ENCODE measurements around the gene DDR2. TPM values are rescaled to one million over a fixed set of nuclear protein-coding genes. Genes with fewer than 3 reads are reported as not detected.

DDR2 gene
- total RNA-seq, 3 donors from 2014 or later = 0.29 to 0.84 (median 0.38) TPM

GRCh38 chr1:162617513-162617912, 14.8 kb upstream of the DDR2 start:
- no peaks in the 10 kb centered on the region for H3K4me1 Mint-ChIP-seq (ENCODE audit: low read depth)
- no peak for DNase-seq
- H3K9me3 Mint-ChIP-seq = peaks cover 16% of the 10 kb centered on the region
- ATAC-seq = no peak
- peaks cover 6% of the 10 kb centered on the region for H3K36me3 Mint-ChIP-seq (ENCODE audit: insufficient read depth)
- H3K4me3 Mint-ChIP-seq = no peak overlapping the region
- no peaks in the 10 kb centered on the region for H3K27me3 Mint-ChIP-seq (ENCODE audit: low read depth)

GRCh38 chr1:162619076-162619475, 13.2 kb upstream of the DDR2 start:
- ATAC-seq = no peak
- Mint-ChIP-seq H3K4me3 (no peak overlapping the region), H3K36me3 (ENCODE audit: insufficient read depth) (peaks cover 6% of the 10 kb centered on the region), H3K4me1 (ENCODE audit: low read depth) (no peaks in the 10 kb centered on the region), H3K9me3 (peaks cover 16% of the 10 kb centered on the region), H3K27me3 (ENCODE audit: low read depth) (peaks cover 2% of the 10 kb centered on the region)
- DNase-seq = no peak

GRCh38 chr1:162621256-162621655, 11.0 kb upstream of the DDR2 start:
- ATAC-seq (no peak), DNase-seq (no peak)
- Mint-ChIP-seq H3K27me3 (ENCODE audit: low read depth) (peaks cover 2% of the 10 kb centered on the region), H3K36me3 (ENCODE audit: insufficient read depth) (peaks cover 6% of the 10 kb centered on the region), H3K4me1 (ENCODE audit: low read depth) (peaks cover 1% of the 10 kb centered on the region), H3K9me3 (peaks cover 16% of the 10 kb centered on the region), H3K4me3 (no peak overlapping the region)

GRCh38 chr1:162625679-162626078, 6.6 kb upstream of the DDR2 start:
- DNase-seq = no peak
- ATAC-seq = no peak
- no peaks in the 10 kb centered on the region for H3K36me3 Mint-ChIP-seq (ENCODE audit: insufficient read depth)
- H3K27me3 Mint-ChIP-seq (ENCODE audit: low read depth) = peaks cover 2% of the 10 kb centered on the region
- no peak overlapping the region for H3K4me3 Mint-ChIP-seq
- no peaks in the 10 kb centered on the region for H3K9me3 Mint-ChIP-seq
- H3K4me1 Mint-ChIP-seq (ENCODE audit: low read depth) = peaks cover 1% of the 10 kb centered on the region

DNA sequence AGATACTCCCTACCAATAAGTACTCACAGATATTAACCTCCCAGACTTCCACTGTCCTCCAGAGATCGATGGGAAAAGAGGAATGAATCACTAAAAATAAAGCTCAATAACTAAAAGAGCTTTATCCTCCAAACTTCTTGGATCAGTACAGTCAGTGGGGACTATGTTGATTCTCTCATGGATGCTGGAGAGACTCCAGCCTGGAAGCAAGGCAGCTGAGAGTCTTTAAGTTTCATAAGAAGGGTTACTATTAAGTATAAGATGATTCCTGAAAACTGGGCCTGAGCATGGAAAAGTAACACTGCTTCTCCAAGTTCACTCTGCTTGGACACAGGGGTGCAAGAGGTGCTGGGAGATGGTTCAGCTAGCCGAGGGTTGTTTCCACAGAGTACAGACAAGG, 6.2 kb upstream of the DDR2 start:
- Mint-ChIP-seq H3K36me3 (ENCODE audit: insufficient read depth) (no peaks in the 10 kb centered on the region), H3K9me3 (no peaks in the 10 kb centered on the region), H3K4me1 (ENCODE audit: low read depth) (peaks cover 1% of the 10 kb centered on the region), H3K4me3 (no peak overlapping the region), H3K27me3 (ENCODE audit: low read depth) (peaks cover 2% of the 10 kb centered on the region)
- no peak for ATAC-seq
- DNase-seq = no peak

- no peak for DNase-seq
- Mint-ChIP-seq H3K36me3 (ENCODE audit: insufficient read depth) (no peaks in the 10 kb centered on the region), H3K4me1 (ENCODE audit: low read depth) (peaks cover 1% of the 10 kb centered on the region), H3K4me3 (no peak overlapping the region), H3K27me3 (ENCODE audit: low read depth) (peaks cover 2% of the 10 kb centered on the region), H3K9me3 (no peaks in the 10 kb centered on the region)
- ATAC-seq = no peak
Observed at GRCh38 chr1:162626761-162627160, 5.5 kb upstream of the DDR2 start.

DNA sequence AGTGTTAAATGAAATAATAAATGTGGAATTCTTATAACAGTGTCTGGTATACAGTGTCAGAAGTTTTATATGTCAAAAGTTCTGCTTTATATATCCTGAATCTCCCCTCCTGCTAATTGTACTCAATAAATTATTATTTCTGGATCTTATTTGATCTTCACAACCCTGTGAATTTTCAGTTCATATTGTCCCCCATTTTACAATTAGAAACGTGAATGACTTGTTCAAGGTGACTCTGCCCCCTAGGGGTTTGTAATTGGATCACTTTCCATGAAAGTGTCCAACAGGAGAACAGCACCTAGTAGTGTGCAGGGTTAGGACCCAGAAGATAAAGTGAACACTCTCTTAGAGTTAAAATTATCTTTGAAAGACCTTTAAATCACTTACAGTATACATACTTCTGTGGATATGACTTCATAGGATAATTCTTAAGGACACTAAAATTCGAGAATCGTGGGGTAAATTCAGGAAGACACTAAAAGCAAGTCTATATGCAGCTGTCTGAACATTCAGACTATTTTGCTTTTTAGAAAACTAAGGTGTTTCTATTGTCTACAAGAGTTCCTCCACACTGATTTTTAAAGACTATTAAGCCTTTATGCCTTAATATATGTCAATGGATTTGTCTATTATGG, 4.5 kb upstream of the DDR2 start:
- H3K36me3 Mint-ChIP-seq (ENCODE audit: insufficient read depth) = no peaks in the 10 kb centered on the region
- ATAC-seq (no peak), DNase-seq (no peak)
- peaks cover 1% of the 10 kb centered on the region for H3K4me1 Mint-ChIP-seq (ENCODE audit: low read depth)
- H3K27me3 Mint-ChIP-seq (ENCODE audit: low read depth) = peaks cover 2% of the 10 kb centered on the region
- H3K4me3 Mint-ChIP-seq = no peak overlapping the region
- no peaks in the 10 kb centered on the region for H3K9me3 Mint-ChIP-seq

DNA sequence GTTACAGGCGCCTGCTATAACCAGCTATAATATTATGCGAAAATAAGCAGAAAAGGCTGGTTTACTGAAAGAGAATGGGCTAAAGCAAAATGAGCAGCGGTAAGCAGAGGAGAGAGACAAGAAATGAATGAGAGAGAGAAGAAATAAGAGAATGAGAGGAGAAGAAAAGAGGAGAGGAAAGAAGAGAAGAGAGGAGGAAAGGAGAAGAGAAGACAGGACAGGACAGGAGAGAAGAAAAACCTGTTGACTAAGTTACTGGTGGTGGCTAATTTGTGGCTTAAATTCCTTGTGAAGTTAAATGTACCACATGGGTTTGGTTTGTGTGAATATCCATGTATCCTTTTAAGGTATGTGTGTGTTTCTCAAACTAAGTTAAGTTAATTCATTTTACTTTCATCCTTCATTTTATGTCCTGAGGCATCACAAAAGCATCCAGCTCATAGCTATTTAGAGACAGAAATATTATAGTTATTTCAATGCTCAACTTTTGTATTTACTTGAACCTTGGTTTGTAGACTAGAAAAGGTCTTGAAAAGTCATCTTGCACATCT, 3.1 kb upstream of the DDR2 start:
- H3K36me3 Mint-ChIP-seq (ENCODE audit: insufficient read depth) = no peaks in the 10 kb centered on the region
- no peak for ATAC-seq
- no peaks in the 10 kb centered on the region for H3K27me3 Mint-ChIP-seq (ENCODE audit: low read depth)
- DNase-seq = no peak
- H3K4me3 Mint-ChIP-seq = no peak overlapping the region
- peaks cover 1% of the 10 kb centered on the region for H3K4me1 Mint-ChIP-seq (ENCODE audit: low read depth)
- no peaks in the 10 kb centered on the region for H3K9me3 Mint-ChIP-seq

DNA sequence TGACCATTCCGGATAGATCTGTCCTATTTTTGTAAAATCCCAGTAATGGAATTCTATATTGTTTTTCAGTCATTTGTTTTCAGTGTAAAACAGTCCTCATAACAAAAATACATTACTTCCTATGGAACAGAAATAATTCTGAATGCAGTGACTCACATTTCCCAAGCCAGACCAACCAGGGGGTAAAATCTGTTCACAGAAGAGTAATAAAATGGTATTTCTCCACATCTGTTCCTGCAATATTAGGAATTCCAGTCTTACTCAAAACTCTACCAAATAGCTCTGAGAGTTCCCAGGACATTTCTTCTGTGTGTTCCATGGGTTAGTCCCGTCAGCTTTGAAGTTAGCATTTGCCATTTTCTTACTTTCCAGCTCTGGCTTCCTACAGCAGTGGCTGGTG, 2.6 kb upstream of the DDR2 start:
- H3K36me3 Mint-ChIP-seq (ENCODE audit: insufficient read depth) = no peaks in the 10 kb centered on the region
- H3K4me3 Mint-ChIP-seq = no peak overlapping the region
- no peak for ATAC-seq
- H3K27me3 Mint-ChIP-seq (ENCODE audit: low read depth) = no peaks in the 10 kb centered on the region
- peaks cover 1% of the 10 kb centered on the region for H3K4me1 Mint-ChIP-seq (ENCODE audit: low read depth)
- no peak for DNase-seq
- no peaks in the 10 kb centered on the region for H3K9me3 Mint-ChIP-seq

GRCh38 chr1:162631546-162632191, 595 bp upstream of the DDR2 start:
- Mint-ChIP-seq H3K9me3 (no peaks in the 10 kb centered on the region), H3K36me3 (ENCODE audit: insufficient read depth) (no peaks in the 10 kb centered on the region), H3K4me1 (ENCODE audit: low read depth) (no peaks in the 10 kb centered on the region), H3K4me3 (no peak overlapping the region), H3K27me3 (ENCODE audit: low read depth) (no peaks in the 10 kb centered on the region)
- DNase-seq (no peak), ATAC-seq (no peak)

DNA sequence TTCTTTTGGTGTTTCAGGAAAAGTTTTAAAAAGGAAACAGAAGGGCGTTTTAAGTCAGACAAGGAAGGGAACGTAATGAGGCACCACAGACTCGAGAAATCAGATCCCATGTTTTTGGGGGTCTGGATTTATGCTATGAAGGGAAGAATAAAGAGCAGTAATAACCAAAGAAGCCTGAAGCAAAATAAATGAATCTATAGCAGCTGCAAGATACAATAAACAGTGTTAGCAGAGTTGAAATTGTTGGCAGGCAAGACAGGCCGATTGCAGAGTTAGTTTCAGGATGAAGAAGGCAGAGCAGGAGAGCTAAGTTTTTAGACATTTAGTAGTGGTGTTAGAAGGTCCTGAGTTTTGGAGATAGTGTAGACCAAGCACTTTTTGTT, 425 bp downstream of the DDR2 start:
- H3K9me3 Mint-ChIP-seq = no peaks in the 10 kb centered on the region
- no peaks in the 10 kb centered on the region for H3K36me3 Mint-ChIP-seq (ENCODE audit: insufficient read depth)
- no peaks in the 10 kb centered on the region for H3K27me3 Mint-ChIP-seq (ENCODE audit: low read depth)
- DNase-seq (no peak), ATAC-seq (no peak)
- H3K4me3 Mint-ChIP-seq = no peak overlapping the region
- no peaks in the 10 kb centered on the region for H3K4me1 Mint-ChIP-seq (ENCODE audit: low read depth)

GRCh38 chr1:162633081-162633762, 958 bp downstream of the DDR2 start:
- Mint-ChIP-seq H3K4me1 (ENCODE audit: low read depth) (no peaks in the 10 kb centered on the region), H3K4me3 (no peak overlapping the region), H3K36me3 (ENCODE audit: insufficient read depth) (no peaks in the 10 kb centered on the region), H3K27me3 (ENCODE audit: low read depth) (no peaks in the 10 kb centered on the region), H3K9me3 (no peaks in the 10 kb centered on the region)
- ATAC-seq = no peak
- DNase-seq = no peak

- Mint-ChIP-seq H3K4me1 (ENCODE audit: low read depth) (no peaks in the 10 kb centered on the region), H3K27me3 (ENCODE audit: low read depth) (no peaks in the 10 kb centered on the region), H3K4me3 (no peak overlapping the region), H3K36me3 (ENCODE audit: insufficient read depth) (no peaks in the 10 kb centered on the region), H3K9me3 (no peaks in the 10 kb centered on the region)
- ATAC-seq = no peak
- no peak for DNase-seq
Observed at GRCh38 chr1:162635418-162635817, 3.2 kb downstream of the DDR2 start.

DNA sequence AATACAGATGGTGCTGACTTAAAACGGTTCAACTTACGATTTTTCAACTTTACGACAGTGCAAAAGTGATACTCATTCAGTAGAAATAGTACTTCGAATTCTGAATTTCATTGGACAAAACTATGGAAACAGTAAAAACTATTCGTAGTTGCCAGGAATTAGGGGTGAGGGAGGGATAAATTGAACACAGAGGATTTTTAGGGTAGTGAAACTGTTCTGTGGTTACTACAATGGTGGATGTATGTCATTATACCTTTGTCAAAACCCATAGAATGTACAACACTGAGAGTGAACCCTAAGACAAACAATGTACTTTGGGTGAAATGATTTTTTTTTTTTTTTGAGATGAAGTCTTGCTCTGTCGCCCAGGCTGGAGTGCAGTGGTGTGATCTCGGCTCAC, 7.5 kb downstream of the DDR2 start:
- Mint-ChIP-seq H3K27me3 (ENCODE audit: low read depth) (no peaks in the 10 kb centered on the region), H3K9me3 (no peaks in the 10 kb centered on the region), H3K4me3 (no peak overlapping the region), H3K4me1 (ENCODE audit: low read depth) (no peaks in the 10 kb centered on the region), H3K36me3 (ENCODE audit: insufficient read depth) (no peaks in the 10 kb centered on the region)
- DNase-seq (no peak), ATAC-seq (no peak)

DNA sequence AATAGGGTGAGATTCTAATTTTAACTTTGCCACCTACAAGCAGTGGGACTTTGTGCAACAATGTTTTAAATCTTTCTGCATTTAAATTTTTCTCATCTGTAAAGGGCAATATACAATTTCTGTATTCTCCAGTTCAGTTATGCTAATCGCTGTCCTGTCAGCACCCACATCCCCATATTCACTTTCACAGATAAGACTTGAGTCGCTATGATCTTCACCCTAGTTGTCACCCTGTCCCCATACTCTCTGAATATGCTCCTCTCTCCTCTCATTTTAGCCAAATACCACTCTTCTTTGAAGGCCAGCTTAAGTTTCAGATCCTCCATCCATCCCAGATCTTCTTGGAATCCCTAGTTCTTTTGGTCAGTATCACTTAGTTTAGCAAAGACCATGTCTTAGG, 8.8 kb downstream of the DDR2 start:
- Mint-ChIP-seq H3K4me1 (ENCODE audit: low read depth) (no peaks in the 10 kb centered on the region), H3K36me3 (ENCODE audit: insufficient read depth) (no peaks in the 10 kb centered on the region), H3K27me3 (ENCODE audit: low read depth) (no peaks in the 10 kb centered on the region), H3K4me3 (no peak overlapping the region), H3K9me3 (no peaks in the 10 kb centered on the region)
- no peak for ATAC-seq
- DNase-seq = no peak
